Small intestine (tissue), 7 donors: Measurements from ENCODE around the gene HARBI1. TPM values are rescaled to one million over a fixed set of nuclear protein-coding genes. Genes with fewer than 3 reads are reported as not detected.
A peak's percentile ranks its signal among the peaks of the same experiment; 100 is the strongest.

Experiments used
- DNase-seq, 2 donors: peaks; one replicate each; pipeline versions ENCODE4 v3.0.0 to v3.0.0-alpha.2; 2013
- FAIRE-seq: peaks from 2 replicates; lab custom pipeline; 2012; peaks lifted over from hg19 to GRCh38; lab: Jason Lieb, UNC
- H3K27ac ChIP-seq, 3 donors: one replicate each; pipeline ENCODE4 v1.5.1; 2013; ENCODE audit warnings: low read length in 2 of 3, mild to moderate bottlenecking in 2 of 3, control low read depth in 1 of 3, inconsistent platforms in 1 of 3, low read depth in 1 of 3, moderate library complexity in 1 of 3
- H3K27me3 ChIP-seq, 3 donors: one replicate each; pipeline ENCODE4 v1.6.1; 2013; ENCODE audit warnings: low read length in 3 of 3, inconsistent platforms in 1 of 3; ENCODE audit not compliant: control insufficient read depth in 3 of 3, insufficient read depth in 3 of 3
- H3K36me3 ChIP-seq, 3 donors: one replicate each; pipeline ENCODE4 v1.6.1; 2013; ENCODE audit warnings: low read length in 3 of 3, inconsistent platforms in 1 of 3, low read depth in 1 of 3, mild to moderate bottlenecking in 1 of 3, moderate library complexity in 1 of 3; ENCODE audit not compliant: control insufficient read depth in 3 of 3, insufficient read depth in 2 of 3
- H3K4me1 ChIP-seq, 3 donors: one replicate each; pipeline ENCODE4 v1.6.1; 2013; ENCODE audit warnings: low read length in 2 of 3, inconsistent platforms in 1 of 3, low read depth in 1 of 3, mild to moderate bottlenecking in 1 of 3, moderate library complexity in 1 of 3; ENCODE audit not compliant: control insufficient read depth in 3 of 3, insufficient read depth in 2 of 3
- H3K4me3 ChIP-seq, 3 donors: one replicate each; pipeline ENCODE4 v1.5.1; 2013; ENCODE audit warnings: low read length in 3 of 3, control low read depth in 1 of 3, inconsistent platforms in 1 of 3, low read depth in 1 of 3, mild to moderate bottlenecking in 1 of 3, moderate library complexity in 1 of 3
- H3K9me3 ChIP-seq, 2 donors: one replicate each; pipeline ENCODE4 v1.6.1; 2013; ENCODE audit warnings: low read depth in 1 of 2, low read length in 1 of 2; ENCODE audit not compliant: control insufficient read depth in 2 of 2, insufficient read depth in 1 of 2
- WGBS, 3 donors: extraction: QIAGEN DNeasy Blood & Tissue Kit; methylation state at CpG; one replicate each; pipeline ENCODE4 v1.1.7; 2013; 5-methylcytosine and 5-hydroxymethylcytosine counted together
- polyA plus RNA-seq, 4 donors: library from polyadenylated mRNA; stranded (reverse) in 3 of 4; unstranded in 1 of 4; fragments of 200-250 nt in 3 of 4; fragments of 120-200 nt in 1 of 4; gene quantifications; one replicate each; pipeline versions ENCODE4 v1.2.1 to v1.2.3, GENCODE V29; 2013
- donor health status: healthy with polysubstance abuse.
- donor health status: control.
- donor health status: control.
- donor health status: Bipolar disorder and iron deficiency.
- donor health status: healthy.

Gene HARBI1
- polyA plus RNA-seq, 4 donors, result 3.0 to 4.8 (median 3.3) TPM

GRCh38 chr11:46553814-46554212 is 63.2 kb downstream of the HARBI1 start:
- Histone ChIP-seq H3K4me3 (no peak overlapping the region), H3K36me3 (peaks cover 0 to 4% (median 0%) of the 10 kb centered on the region in 3 donors), H3K27ac (peak overlapping the region; percentile 60 to 86 (median 78)), H3K4me1 (peaks cover 4 to 36% (median 24%) of the 10 kb centered on the region in 3 donors), H3K9me3 (no peaks in the 10 kb centered on the region), H3K27me3 (no peaks in the 10 kb centered on the region)
- no peak for DNase-seq
- no peak for FAIRE-seq
- WGBS, 3 donors, result 4 to 11% (median 9%) methylated on average over 1 of the region's 1 CpG

Other genes starting within 250 kb of the HARBI1 start
- gene MDK, start 235.6 kb downstream of the HARBI1 start, polyA plus RNA-seq, result 100 to 1,000 TPM; 179 to 356 (median 226) TPM
- gene CHRM4, start 225.5 kb downstream of the HARBI1 start, polyA plus RNA-seq, result 1 to 10 TPM in 3 of 4 donors, not detected in 1; 3.1 to 7.8 (median 5.8) TPM
- gene AMBRA1, start 23.2 kb downstream of the HARBI1 start, polyA plus RNA-seq, result 10 to 100 TPM in 2 of 4 donors, 1 to 10 TPM in 2; 7.8 to 22.2 (median 12.6) TPM
- 10 to 100 TPM; 35.7 to 55.3 (median 37.4) TPM for gene ATG13, start 326 bp upstream of the HARBI1 start, polyA plus RNA-seq
- gene ARHGAP1, start 83.4 kb upstream of the HARBI1 start, polyA plus RNA-seq, result 10 to 100 TPM; 18.6 to 49.0 (median 26.0) TPM
- 10 to 100 TPM in 3 of 4 donors, 1 to 10 TPM in 1; 8.7 to 11.6 (median 11.5) TPM for gene ZNF408, start 83.8 kb upstream of the HARBI1 start, polyA plus RNA-seq
- 1 to 10 TPM in 1 of 4 donors, under 1 TPM in 1, not detected in 2; 0.09 to 2.3 TPM for gene F2, start 102.0 kb upstream of the HARBI1 start, polyA plus RNA-seq
- 10 to 100 TPM in 2 of 4 donors, 1 to 10 TPM in 2; 6.2 to 46.6 (median 17.8) TPM for gene CKAP5, start 229.1 kb upstream of the HARBI1 start, polyA plus RNA-seq